GDM1 (cell line): ENCODE results near the gene CYP2A7.
"Not testable (repeated sequence)": the region's sequence is repeated elsewhere in the genome, so short reads cannot be mapped to it uniquely, and the experiment has no call there.

Source experiments
- DNase-seq: peaks from one replicate; lab custom pipeline; 2025; lab: John Stamatoyannopoulos, UW

Gene CYP2A7

GRCh38 chr19:40882062-40882461, at the start of gene CYP2A7:
TSS of gene CYP2A7 (minus strand) at chr19:40882231. CDS start at chr19:40882210, 21 bp downstream.
- DNase-seq: not testable (repeated sequence)

GRCh38 chr19:40930799-40931198, 48.8 kb upstream of the CYP2A7 start:
- DNase-seq: not testable (repeated sequence)

GRCh38 chr19:40929942-40930341, 47.9 kb upstream of the CYP2A7 start:
- DNase-seq: not testable (repeated sequence)

GRCh38 chr19:40928850-40929249, 46.8 kb upstream of the CYP2A7 start:
- DNase-seq: no peak

GRCh38 chr19:40927567-40927966, 45.5 kb upstream of the CYP2A7 start:
- no peak for DNase-seq

GRCh38 chr19:40926276-40926675, 44.2 kb upstream of the CYP2A7 start:
- DNase-seq: not testable (repeated sequence)

- DNase-seq: no peak
Observed at GRCh38 chr19:40923934-40924391, 41.9 kb upstream of the CYP2A7 start.

GRCh38 chr19:40922237-40923160, 40.5 kb upstream of the CYP2A7 start:
- DNase-seq: not testable (repeated sequence)

GRCh38 chr19:40921005-40921897, 39.2 kb upstream of the CYP2A7 start:
- no peak for DNase-seq

- no peak for DNase-seq
Observed at GRCh38 chr19:40920300-40921004, 38.4 kb upstream of the CYP2A7 start.

- not testable (repeated sequence) for DNase-seq
Observed at GRCh38 chr19:40919530-40920299, 37.7 kb upstream of the CYP2A7 start.

- DNase-seq: not testable (repeated sequence)
Observed at GRCh38 chr19:40918303-40918702, 36.3 kb upstream of the CYP2A7 start.

- DNase-seq: no peak
Observed at GRCh38 chr19:40908976-40909375, 26.9 kb upstream of the CYP2A7 start.

GRCh38 chr19:40907968-40908735, 26.1 kb upstream of the CYP2A7 start:
- DNase-seq: no peak

GRCh38 chr19:40906512-40906911, 24.5 kb upstream of the CYP2A7 start:
- DNase-seq: no peak

- DNase-seq: not testable (repeated sequence)
Observed at GRCh38 chr19:40904673-40905156, 22.7 kb upstream of the CYP2A7 start.

GRCh38 chr19:40901975-40902750, 20.1 kb upstream of the CYP2A7 start:
- DNase-seq: not testable (repeated sequence)

GRCh38 chr19:40900521-40900920, 18.5 kb upstream of the CYP2A7 start:
- not testable (repeated sequence) for DNase-seq

- peak; percentile 57 for DNase-seq
Observed at GRCh38 chr19:40899964-40900363, 17.9 kb upstream of the CYP2A7 start.
